Memory B cell (primary cell): ENCODE measurements around the gene SMDT1.
A peak's percentile ranks its signal among the peaks of the same experiment; 100 is the strongest.
"Not testable (repeated sequence)": the region's sequence is repeated elsewhere in the genome, so short reads cannot be mapped to it uniquely, and the experiment has no call there.

Experiments used
- ATAC-seq: fragments of 150-1000 bp; cut with Tn5 transposase; 2 replicates; pipeline ENCODE4 v1.10.0; 2021; ENCODE audit warnings: low read depth, mild to moderate bottlenecking, moderate library complexity
- DNase-seq, 2 donors: peaks; one replicate each; pipeline ENCODE4 v3.0.0; 2022; ENCODE audit warnings: low spot score in 2 of 2
- H3K27ac Mint-ChIP-seq: one replicate; pipeline ENCODE4 v1.8.0; 2022; ENCODE audit warnings: mild to moderate bottlenecking, moderate library complexity, mixed read lengths
- H3K27me3 Mint-ChIP-seq: one replicate; pipeline ENCODE4 v1.8.0; 2022; ENCODE audit warnings: mixed read lengths
- H3K36me3 Mint-ChIP-seq: one replicate; pipeline ENCODE4 v1.8.0; 2022; ENCODE audit warnings: mild to moderate bottlenecking, mixed read lengths
- H3K4me1 Mint-ChIP-seq: one replicate; pipeline ENCODE4 v1.8.0; 2022; ENCODE audit warnings: mixed read lengths
- H3K4me3 Mint-ChIP-seq: one replicate; pipeline ENCODE4 v1.8.0; 2022; ENCODE audit warnings: mild to moderate bottlenecking, moderate library complexity, mixed read lengths
- H3K9me3 Mint-ChIP-seq: one replicate; pipeline ENCODE4 v1.8.0; 2022; ENCODE audit warnings: mixed read lengths

SMDT1 gene

DNA sequence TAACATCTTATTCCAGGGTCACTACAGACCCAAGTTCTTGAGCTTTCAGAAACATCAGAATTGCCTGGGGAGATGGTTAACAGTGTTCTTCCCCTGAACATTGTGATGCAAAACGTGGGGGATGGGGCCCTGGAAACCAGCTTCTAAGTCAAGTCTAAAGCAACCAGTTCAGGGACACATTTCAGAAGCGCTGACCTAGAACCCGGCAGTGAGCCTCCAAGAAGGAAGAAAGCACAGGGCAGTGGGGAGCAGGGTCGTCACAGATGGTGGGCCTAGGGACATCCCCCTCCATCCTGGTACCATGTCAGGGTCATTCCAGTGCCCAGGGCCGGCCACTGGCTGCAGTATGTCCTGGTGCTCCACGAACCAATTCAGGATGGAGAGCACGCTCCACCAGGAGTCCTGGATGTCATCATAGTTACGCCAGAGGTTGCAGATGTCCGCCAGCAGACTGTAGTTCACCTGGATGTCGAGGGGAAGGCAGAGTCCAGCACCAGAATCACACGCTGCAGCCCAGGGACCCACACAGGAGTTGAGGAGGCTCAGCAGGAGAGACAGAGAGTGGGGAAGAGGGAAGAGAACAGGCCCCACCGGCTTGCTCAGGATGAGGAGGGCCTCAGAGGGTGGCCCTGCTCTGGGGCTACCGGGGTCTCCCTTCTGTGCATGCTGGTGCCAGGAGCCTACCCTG is 13.9 kb upstream of the SMDT1 start:
- no peak for ATAC-seq
- Mint-ChIP-seq H3K4me1 (peaks cover 8% of the 10 kb centered on the region), H3K27me3 (no peaks in the 10 kb centered on the region), H3K27ac (no peak overlapping the region), H3K9me3 (no peaks in the 10 kb centered on the region), H3K36me3 (peaks cover 26% of the 10 kb centered on the region), H3K4me3 (no peak overlapping the region)
- DNase-seq: no peak

GRCh38 chr22:42066126-42066761 is 13.3 kb upstream of the SMDT1 start:
- Mint-ChIP-seq H3K27ac (no peak overlapping the region), H3K4me3 (no peak overlapping the region), H3K36me3 (peaks cover 22% of the 10 kb centered on the region), H3K4me1 (peaks cover 14% of the 10 kb centered on the region), H3K27me3 (no peaks in the 10 kb centered on the region), H3K9me3 (no peaks in the 10 kb centered on the region)
- DNase-seq (no peak), ATAC-seq (no peak)

GRCh38 chr22:42066937-42067336 is 12.6 kb upstream of the SMDT1 start:
- Mint-ChIP-seq H3K27ac (no peak overlapping the region), H3K4me3 (no peak overlapping the region), H3K36me3 (peaks cover 22% of the 10 kb centered on the region), H3K9me3 (no peaks in the 10 kb centered on the region), H3K27me3 (no peaks in the 10 kb centered on the region), H3K4me1 (peaks cover 19% of the 10 kb centered on the region)
- ATAC-seq: no peak
- no peak for DNase-seq

GRCh38 chr22:42067671-42068251 is 11.7 kb upstream of the SMDT1 start:
- Mint-ChIP-seq H3K36me3 (peaks cover 18% of the 10 kb centered on the region), H3K9me3 (no peaks in the 10 kb centered on the region), H3K4me3 (no peak overlapping the region), H3K4me1 (peaks cover 19% of the 10 kb centered on the region), H3K27me3 (no peaks in the 10 kb centered on the region), H3K27ac (no peak overlapping the region)
- DNase-seq (no peak), ATAC-seq (no peak)

GRCh38 chr22:42068291-42068690 is 11.2 kb upstream of the SMDT1 start:
- Mint-ChIP-seq H3K4me3 (no peak overlapping the region), H3K36me3 (peaks cover 13% of the 10 kb centered on the region), H3K27ac (no peak overlapping the region), H3K9me3 (no peaks in the 10 kb centered on the region), H3K27me3 (no peaks in the 10 kb centered on the region), H3K4me1 (peaks cover 22% of the 10 kb centered on the region)
- DNase-seq: no peak
- ATAC-seq: no peak

DNA sequence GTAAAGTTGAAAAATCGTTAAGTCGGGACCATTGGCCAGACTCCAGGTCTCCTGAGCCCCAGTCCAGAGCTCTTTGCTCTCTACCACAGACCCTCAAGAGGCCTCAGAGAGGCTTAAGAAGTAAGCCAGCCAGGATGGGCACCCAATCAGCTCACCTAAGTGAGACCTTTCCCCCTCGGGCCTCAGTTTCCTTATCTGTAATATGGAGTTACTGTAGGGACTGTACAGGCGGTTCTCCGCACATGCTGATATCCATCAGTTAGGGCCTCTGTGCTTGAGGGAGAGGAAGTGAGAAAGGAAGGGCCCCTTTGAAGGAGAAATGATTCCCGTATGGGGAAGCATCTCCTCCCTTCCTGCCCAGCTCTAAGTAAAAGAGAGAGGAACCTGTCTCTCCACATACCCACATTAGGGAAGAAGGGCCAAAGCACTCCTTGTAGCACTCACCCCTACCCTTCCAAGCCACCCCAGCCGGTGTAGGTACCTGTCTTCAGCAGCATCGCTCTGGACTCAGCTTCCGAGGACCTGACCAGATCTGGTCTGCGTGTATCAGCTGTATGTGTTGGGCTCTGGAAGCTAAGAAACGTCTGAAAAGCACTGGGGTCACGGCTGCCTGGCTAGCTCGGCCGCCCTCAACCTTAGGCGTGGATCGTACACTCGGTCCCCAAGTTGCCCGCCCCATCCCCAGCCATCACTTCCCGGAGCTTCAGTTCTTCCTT is 9.5 kb upstream of the SMDT1 start:
- H3K27ac Mint-ChIP-seq: peak overlapping the region; percentile 88
- H3K4me3 Mint-ChIP-seq: peak overlapping the region; percentile 93
- no peaks in the 10 kb centered on the region for H3K27me3 Mint-ChIP-seq
- DNase-seq (no peak), ATAC-seq (no peak)
- H3K4me1 Mint-ChIP-seq: peaks cover 24% of the 10 kb centered on the region
- peaks cover 12% of the 10 kb centered on the region for H3K36me3 Mint-ChIP-seq
- H3K9me3 Mint-ChIP-seq: no peaks in the 10 kb centered on the region

DNA sequence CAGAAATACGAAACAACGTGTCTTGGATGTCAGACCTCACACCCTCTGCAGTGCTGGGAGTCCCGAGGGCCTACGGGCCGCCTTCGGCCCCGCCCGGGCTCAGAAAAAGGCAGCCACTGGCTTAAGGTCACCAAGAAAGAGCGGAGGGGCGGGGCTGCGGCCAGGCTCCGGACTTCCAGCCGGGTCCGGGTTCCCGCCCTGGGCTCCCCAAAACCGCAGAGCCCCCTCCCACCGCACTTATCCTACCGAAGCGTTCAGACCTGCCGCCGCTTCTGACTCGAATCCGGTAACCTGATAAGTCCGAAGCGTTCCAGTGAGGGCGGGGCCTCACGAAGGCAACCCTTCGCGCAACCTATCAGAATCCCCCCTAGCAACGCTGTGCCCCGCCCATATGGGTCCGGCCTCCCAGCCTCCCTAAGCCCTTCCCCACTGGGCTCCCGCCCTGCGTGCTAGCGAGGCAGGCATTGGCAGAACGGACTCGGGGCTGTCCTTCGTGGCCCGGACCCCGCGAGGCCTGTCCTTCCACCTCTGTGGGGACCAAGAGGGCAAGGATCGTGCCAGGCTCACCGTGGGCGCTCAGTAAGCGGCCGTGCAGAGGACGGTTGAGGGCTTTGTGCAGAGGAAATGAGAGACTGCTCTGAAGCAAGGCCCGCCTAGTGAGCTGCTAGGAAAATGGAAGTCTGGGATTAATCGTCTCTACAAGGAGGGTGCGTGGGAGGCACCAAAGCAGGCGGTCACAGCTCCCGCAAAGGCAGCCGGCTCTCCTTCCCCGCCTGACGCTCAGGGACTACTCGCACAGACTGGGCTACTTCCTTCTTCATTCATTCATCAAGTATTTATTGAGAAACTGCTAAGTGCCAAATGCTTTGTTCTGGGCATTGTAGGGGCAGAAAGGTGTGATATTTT is 8.7 kb upstream of the SMDT1 start, which contains the start of gene NAGA:
TSS of gene NAGA (minus strand) at position 296 of the 906 bp plus-strand sequence. CDS start 515 bp downstream, outside the sequence.
- Mint-ChIP-seq H3K27me3 (no peaks in the 10 kb centered on the region), H3K4me3 (peak within 1 kb of the TSS; percentile 93), H3K4me1 (peaks cover 26% of the 10 kb centered on the region), H3K27ac (peak within 1 kb of the TSS; percentile 88), H3K36me3 (peaks cover 5% of the 10 kb centered on the region), H3K9me3 (no peaks in the 10 kb centered on the region)
- ATAC-seq: peak; percentile 94
- DNase-seq: peak; percentile 76 to 85

- H3K27me3 Mint-ChIP-seq, DNase-seq, H3K9me3 Mint-ChIP-seq, H3K36me3 Mint-ChIP-seq, ATAC-seq: not testable (repeated sequence)
- peak overlapping the region; percentile 88 for H3K27ac Mint-ChIP-seq
- peak overlapping the region; percentile 93 for H3K4me3 Mint-ChIP-seq
- peaks cover 26% of the 10 kb centered on the region for H3K4me1 Mint-ChIP-seq
Measured at GRCh38 chr22:42071508-42071907, 8.0 kb upstream of the SMDT1 start.

GRCh38 chr22:42072606-42073330 is 6.7 kb upstream of the SMDT1 start:
- H3K27me3 Mint-ChIP-seq: no peaks in the 10 kb centered on the region
- peaks cover 26% of the 10 kb centered on the region for H3K4me1 Mint-ChIP-seq
- H3K36me3 Mint-ChIP-seq: no peaks in the 10 kb centered on the region
- H3K9me3 Mint-ChIP-seq: no peaks in the 10 kb centered on the region
- ATAC-seq (no peak), DNase-seq (no peak)
- no peak overlapping the region for H3K27ac Mint-ChIP-seq
- peak overlapping the region; percentile 71 for H3K4me3 Mint-ChIP-seq

DNA sequence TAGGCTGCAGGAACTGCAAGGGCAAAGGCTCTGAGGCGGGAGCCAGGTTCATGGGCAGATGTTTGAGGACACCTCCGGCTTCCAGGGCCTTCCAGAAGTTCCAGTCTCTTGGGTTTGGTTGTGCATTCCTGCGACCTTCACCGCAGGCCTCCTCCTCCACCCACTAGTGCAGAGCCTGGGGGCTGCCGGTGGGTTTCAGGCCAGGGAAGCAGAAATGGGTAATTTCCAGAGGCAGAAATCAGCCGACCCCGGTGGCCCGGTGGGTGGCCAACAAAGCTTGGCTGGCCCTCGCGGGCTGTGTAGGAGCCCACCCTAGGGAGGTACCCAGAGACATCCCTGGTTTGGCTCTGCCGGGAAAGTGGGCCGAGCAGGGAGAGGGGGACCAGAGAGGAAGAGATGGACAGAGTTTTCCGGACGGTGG is 5.9 kb upstream of the SMDT1 start:
- no peaks in the 10 kb centered on the region for H3K36me3 Mint-ChIP-seq
- no peak for ATAC-seq
- DNase-seq: no peak
- no peaks in the 10 kb centered on the region for H3K9me3 Mint-ChIP-seq
- peak overlapping the region; percentile 71 for H3K4me3 Mint-ChIP-seq
- H3K4me1 Mint-ChIP-seq: peaks cover 25% of the 10 kb centered on the region
- H3K27me3 Mint-ChIP-seq: no peaks in the 10 kb centered on the region
- H3K27ac Mint-ChIP-seq: no peak overlapping the region

GRCh38 chr22:42074132-42074811 is 5.2 kb upstream of the SMDT1 start, which contains the start of gene PHETA2:
TSS of gene PHETA2 (plus strand) at chr22:42074248. CDS start at chr22:42077294, 3,046 bp downstream.
- no peaks in the 10 kb centered on the region for H3K27me3 Mint-ChIP-seq
- H3K27ac Mint-ChIP-seq: peak within 1 kb of the TSS; percentile 28
- H3K9me3 Mint-ChIP-seq: no peaks in the 10 kb centered on the region
- ATAC-seq (peak; percentile 14), DNase-seq (peak; percentile 45 to 62)
- peak within 1 kb of the TSS; percentile 83 for H3K4me3 Mint-ChIP-seq
- peaks cover 29% of the 10 kb centered on the region for H3K4me1 Mint-ChIP-seq
- no peaks in the 10 kb centered on the region for H3K36me3 Mint-ChIP-seq

DNA sequence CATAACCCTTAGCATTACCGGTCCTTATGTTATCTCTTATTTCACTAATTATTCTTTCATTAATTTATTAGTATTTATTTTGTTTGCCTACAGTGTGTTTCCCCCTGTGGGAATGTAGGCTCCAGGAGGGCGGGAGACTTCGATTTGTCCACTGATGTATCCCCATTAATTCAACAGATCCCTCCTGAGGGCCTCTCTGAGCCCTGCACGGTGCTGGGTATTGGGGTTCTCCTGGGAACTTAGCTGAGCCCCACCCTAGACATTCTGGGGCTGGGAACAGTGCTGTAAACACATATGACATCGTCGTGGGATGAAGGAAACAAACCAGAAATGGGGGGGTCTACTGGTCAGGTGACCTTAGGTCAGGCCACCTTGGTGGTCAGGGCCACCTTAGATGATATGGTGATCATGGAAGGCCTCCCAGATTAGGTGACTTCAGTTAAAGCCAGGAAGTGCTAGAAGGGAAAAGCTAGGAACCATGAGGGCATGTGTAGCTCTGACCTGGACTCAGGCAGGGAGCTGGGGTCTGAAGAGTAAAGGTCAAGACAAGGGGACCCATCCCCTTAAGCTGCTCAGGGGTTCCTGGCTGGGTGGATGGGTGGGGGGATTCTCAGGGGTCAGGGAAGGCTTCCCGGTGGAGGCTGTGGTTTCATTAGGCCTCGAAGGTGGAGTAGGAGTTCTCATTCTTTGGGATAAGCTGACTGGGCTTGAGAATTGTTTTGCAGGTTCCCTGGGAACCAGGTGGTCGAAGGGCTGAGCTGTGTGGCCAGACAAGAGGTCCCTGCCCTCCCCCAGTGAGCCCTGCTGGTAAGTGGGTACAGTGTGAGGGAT is 4.4 kb upstream of the SMDT1 start:
- DNase-seq (no peak), ATAC-seq (no peak)
- no peaks in the 10 kb centered on the region for H3K36me3 Mint-ChIP-seq
- no peaks in the 10 kb centered on the region for H3K27me3 Mint-ChIP-seq
- no peaks in the 10 kb centered on the region for H3K9me3 Mint-ChIP-seq
- peak overlapping the region; percentile 28 for H3K27ac Mint-ChIP-seq
- peaks cover 26% of the 10 kb centered on the region for H3K4me1 Mint-ChIP-seq
- peak overlapping the region; percentile 83 for H3K4me3 Mint-ChIP-seq
